ENCODE results near the gene ARVCF.

Gene ARVCF

GRCh38 chr22:20062043-20062765 lies 45.6 kb upstream of the ARVCF start:
- DNase-seq (ENCODE audit: low read depth in 2 of 2): no peak
- TF ChIP-seq CTCF (IDR thresholded peaks at IDR 0.05; ENCODE audit: low read depth, low read length): no peak
- H3K4me3 ChIP-seq (replicated peaks in 1 of 2; ENCODE audit: low read depth in 2 of 2, low read length in 2 of 2): no peak overlapping the region

GRCh38 chr22:20061481-20061861 lies 44.8 kb upstream of the ARVCF start:
- no peak for TF ChIP-seq CTCF (IDR thresholded peaks at IDR 0.05; ENCODE audit: low read depth, low read length)
- H3K4me3 ChIP-seq (replicated peaks in 1 of 2; ENCODE audit: low read depth in 2 of 2, low read length in 2 of 2): no peak overlapping the region
- peak; percentile 27 to 56 for DNase-seq (ENCODE audit: low read depth in 2 of 2)

- H3K4me3 ChIP-seq (replicated peaks in 1 of 2; ENCODE audit: low read depth in 2 of 2, low read length in 2 of 2): no peak overlapping the region
- no peak for DNase-seq (ENCODE audit: low read depth in 2 of 2)
- TF ChIP-seq CTCF (IDR thresholded peaks at IDR 0.05; ENCODE audit: low read depth, low read length): no peak
These were observed 44.3 kb upstream of the ARVCF start for GRCh38 chr22:20060700-20061480.

GRCh38 chr22:20058989-20059770 lies 42.6 kb upstream of the ARVCF start:
- TF ChIP-seq CTCF (IDR thresholded peaks at IDR 0.05; ENCODE audit: low read depth, low read length): no peak
- H3K4me3 ChIP-seq (replicated peaks in 1 of 2; ENCODE audit: low read depth in 2 of 2, low read length in 2 of 2): no peak overlapping the region
- peak in 1 of 2 donors; percentile 27 for DNase-seq (ENCODE audit: low read depth in 2 of 2)

GRCh38 chr22:20057596-20058268 lies 41.1 kb upstream of the ARVCF start:
- no peak for TF ChIP-seq CTCF (IDR thresholded peaks at IDR 0.05; ENCODE audit: low read depth, low read length)
- H3K4me3 ChIP-seq (replicated peaks in 1 of 2; ENCODE audit: low read depth in 2 of 2, low read length in 2 of 2): no peak overlapping the region
- DNase-seq (ENCODE audit: low read depth in 2 of 2): no peak

- H3K4me3 ChIP-seq (replicated peaks in 1 of 2; ENCODE audit: low read depth in 2 of 2, low read length in 2 of 2): no peak overlapping the region
- no peak for TF ChIP-seq CTCF (IDR thresholded peaks at IDR 0.05; ENCODE audit: low read depth, low read length)
- no peak for DNase-seq (ENCODE audit: low read depth in 2 of 2)
These were observed 40.2 kb upstream of the ARVCF start for GRCh38 chr22:20056696-20057386.

All from cardiac fibroblast (primary cell).